DMS153 treated with DMSO at 0.1 percent for 48 hours (cell line): ENCODE measurements around the gene FADD.
"Not testable (repeated sequence)": the region's sequence is repeated elsewhere in the genome, so short reads cannot be mapped to it uniquely, and the experiment has no call there.

ENCODE experiments used
- DNase-seq: peaks from one replicate; lab custom pipeline; 2025; ENCODE audit not compliant: unreplicated experiment; lab: John Stamatoyannopoulos, UW

FADD gene

GRCh38 chr11:70203751-70204465 is 812 bp downstream of the FADD start:
- peak; percentile 14 for DNase-seq

- DNase-seq = no peak
Measured at GRCh38 chr11:70204466-70204799, 1.3 kb downstream of the FADD start.

GRCh38 chr11:70205049-70205725 is 2.1 kb downstream of the FADD start:
- DNase-seq = no peak

- no peak for DNase-seq
Measured at GRCh38 chr11:70205766-70206165, 2.7 kb downstream of the FADD start.

- DNase-seq = no peak
Measured at GRCh38 chr11:70206226-70206981, 3.3 kb downstream of the FADD start.

- DNase-seq = no peak
Measured at GRCh38 chr11:70206982-70207376, 3.9 kb downstream of the FADD start.

GRCh38 chr11:70207531-70208131 is 4.5 kb downstream of the FADD start:
- DNase-seq = no peak

- no peak for DNase-seq
Measured at GRCh38 chr11:70209391-70209912, 6.4 kb downstream of the FADD start.

- no peak for DNase-seq
Measured at GRCh38 chr11:70210051-70210501, 7.0 kb downstream of the FADD start.

- DNase-seq = no peak
Measured at GRCh38 chr11:70210530-70210929, 7.4 kb downstream of the FADD start.

GRCh38 chr11:70212227-70212811 is 9.2 kb downstream of the FADD start:
- no peak for DNase-seq

- DNase-seq = not testable (repeated sequence)
Measured at GRCh38 chr11:70217388-70217787, 14.3 kb downstream of the FADD start.

- not testable (repeated sequence) for DNase-seq
Measured at GRCh38 chr11:70218076-70218475, 15.0 kb downstream of the FADD start.

- no peak for DNase-seq
Measured at GRCh38 chr11:70220136-70220535, 17.0 kb downstream of the FADD start.

- DNase-seq = no peak
Measured at GRCh38 chr11:70220920-70221319, 17.8 kb downstream of the FADD start.

GRCh38 chr11:70225681-70226177 is 22.6 kb downstream of the FADD start:
- no peak for DNase-seq

- no peak for DNase-seq
Measured at GRCh38 chr11:70226183-70226582, 23.1 kb downstream of the FADD start.

GRCh38 chr11:70226967-70227366 is 23.9 kb downstream of the FADD start:
- no peak for DNase-seq

GRCh38 chr11:70229737-70230136 is 26.6 kb downstream of the FADD start:
- no peak for DNase-seq

GRCh38 chr11:70230151-70230839 is 27.2 kb downstream of the FADD start:
- DNase-seq = no peak
